KMS-11 (cell line): Measurements from ENCODE around the gene MRPL45.

Source experiments
- H2AFZ ChIP-seq: fragments of 200-600 bp; sonication (generic); 2 replicates; pipeline ENCODE4 v1.6.1; 2016; ENCODE audit warnings: antibody characterized with exemption, mixed run types, low read depth
- H3K27ac ChIP-seq: fragments of 200-600 bp; sonication (generic); 2 replicates; pipeline ENCODE4 v1.6.1; 2016; ENCODE audit warnings: mild to moderate bottlenecking, mixed run types
- H3K27me3 ChIP-seq: fragments of 200-600 bp; sonication (generic); 2 replicates; pipeline ENCODE4 v1.6.1; 2017; ENCODE audit warnings: mild to moderate bottlenecking, low read depth, mixed run types, moderate library complexity; ENCODE audit not compliant: insufficient read depth
- H3K36me3 ChIP-seq: fragments of 200-600 bp; sonication (generic); 2 replicates; pipeline ENCODE4 v1.6.1; 2017; ENCODE audit warnings: mild to moderate bottlenecking, mixed run types; ENCODE audit not compliant: insufficient read depth
- H3K4me1 ChIP-seq: fragments of 200-600 bp; sonication (generic); 2 replicates; pipeline ENCODE4 v1.6.1; 2016; ENCODE audit warnings: mild to moderate bottlenecking, low read depth, mixed run types; ENCODE audit not compliant: poor library complexity, severe bottlenecking
- H3K4me2 ChIP-seq: fragments of 200-600 bp; sonication (generic); 2 replicates; pipeline ENCODE4 v1.7.0; 2016; ENCODE audit warnings: mild to moderate bottlenecking, mixed run types
- H3K4me3 ChIP-seq: fragments of 200-600 bp; sonication (generic); IDR thresholded peaks from 2 replicates; pipeline ENCODE4 v1.6.1; 2017; ENCODE audit warnings: low read depth, low read length, mixed read lengths; ENCODE audit not compliant: insufficient read depth
- H3K79me2 ChIP-seq: fragments of 200-600 bp; sonication (generic); 2 replicates; pipeline ENCODE4 v1.6.1; 2016; ENCODE audit warnings: low read depth, mixed run types; ENCODE audit not compliant: insufficient read depth
- H3K9ac ChIP-seq: fragments of 200-600 bp; sonication (generic); 2 replicates; pipeline ENCODE4 v1.6.1; 2016; ENCODE audit warnings: mild to moderate bottlenecking, mixed run types
- H4K20me1 ChIP-seq: fragments of 200-600 bp; sonication (generic); 2 replicates; pipeline ENCODE4 v1.6.1; 2016; ENCODE audit warnings: mild to moderate bottlenecking, mixed run types; ENCODE audit not compliant: insufficient read depth
- CTCF ChIP-seq: fragments of 200-600 bp; sonication (generic); conservative IDR thresholded peaks from 2 replicates; pipeline ENCODE4 v1.6.1; 2017; ENCODE audit warnings: low read depth, mild to moderate bottlenecking, antibody characterized with exemption, low read length, moderate library complexity, mixed read lengths

Gene MRPL45

GRCh38 chr17:38324141-38324697, 27.3 kb downstream of the MRPL45 start:
- H3K4me3 ChIP-seq, result no peak overlapping the region
- no peak overlapping the region for H2AFZ ChIP-seq
- H3K36me3 ChIP-seq, result no peaks in the 10 kb centered on the region
- no peak overlapping the region for H3K4me2 ChIP-seq
- H3K9ac ChIP-seq, result no peak overlapping the region
- no peak for TF ChIP-seq CTCF
- no peaks in the 10 kb centered on the region for H3K79me2 ChIP-seq
- H3K4me1 ChIP-seq, result peaks cover 6% of the 10 kb centered on the region
- no peaks in the 10 kb centered on the region; the same call in 1 of the 2 replicates for H3K27me3 ChIP-seq
- H4K20me1 ChIP-seq, result no peaks in the 10 kb centered on the region
- no peak overlapping the region for H3K27ac ChIP-seq

- Histone ChIP-seq H2AFZ (no peak overlapping the region), H3K4me3 (no peak overlapping the region), H3K36me3 (no peaks in the 10 kb centered on the region), H3K4me2 (no peak overlapping the region), H3K4me1 (peaks cover 6% of the 10 kb centered on the region), H3K27ac (no peak overlapping the region), H4K20me1 (no peaks in the 10 kb centered on the region), H3K9ac (no peak overlapping the region), H3K27me3 (no peaks in the 10 kb centered on the region; the same call in 1 of the 2 replicates), H3K79me2 (no peaks in the 10 kb centered on the region)
- no peak for TF ChIP-seq CTCF
Observed at GRCh38 chr17:38324772-38325171, 27.8 kb downstream of the MRPL45 start.

GRCh38 chr17:38325221-38325851, 28.4 kb downstream of the MRPL45 start:
- Histone ChIP-seq H4K20me1 (no peaks in the 10 kb centered on the region), H3K79me2 (no peaks in the 10 kb centered on the region), H2AFZ (no peak overlapping the region), H3K9ac (no peak overlapping the region), H3K4me3 (no peak overlapping the region), H3K27ac (no peak overlapping the region), H3K36me3 (no peaks in the 10 kb centered on the region), H3K4me2 (no peak overlapping the region), H3K27me3 (no peaks in the 10 kb centered on the region; the same call in 1 of the 2 replicates), H3K4me1 (peaks cover 6% of the 10 kb centered on the region)
- no peak for TF ChIP-seq CTCF

GRCh38 chr17:38326996-38327792, 30.2 kb downstream of the MRPL45 start:
- H3K36me3 ChIP-seq, result no peaks in the 10 kb centered on the region
- no peaks in the 10 kb centered on the region for H4K20me1 ChIP-seq
- no peak for TF ChIP-seq CTCF
- no peak overlapping the region for H3K4me2 ChIP-seq
- H3K4me3 ChIP-seq, result no peak overlapping the region
- no peak overlapping the region for H2AFZ ChIP-seq
- peaks cover 6% of the 10 kb centered on the region for H3K4me1 ChIP-seq
- H3K27me3 ChIP-seq, result no peaks in the 10 kb centered on the region; the same call in 1 of the 2 replicates
- no peaks in the 10 kb centered on the region for H3K79me2 ChIP-seq
- H3K27ac ChIP-seq, result no peak overlapping the region
- no peak overlapping the region for H3K9ac ChIP-seq
